ENCODE data around the gene FHOD3. TPM values are rescaled to one million over a fixed set of nuclear protein-coding genes. Genes with fewer than 3 reads are reported as not detected.

Gene FHOD3
- total RNA-seq, 2 donors from 2014 or later = 2.8 to 3.1 TPM

- H3K36me3 ChIP-seq (ENCODE audit: control insufficient read depth, insufficient read depth, low read length) = no peaks in the 10 kb centered on the region
- no peak for DNase-seq
- H3K4me3 ChIP-seq (ENCODE audit: low read length) = no peak overlapping the region
- no peak overlapping the region for H3K27ac ChIP-seq (ENCODE audit: low read depth, low read length)
- WGBS, 2 experiments (ENCODE audit: insufficient coverage in 1 of 2, insufficient read length in 1 of 2) = 90 to 91% methylated on average over 6 of the region's 6 CpGs
- no peak for TF ChIP-seq CTCF (conservative IDR thresholded peaks at IDR 0.05)
- no peaks in the 10 kb centered on the region for H3K4me1 ChIP-seq (ENCODE audit: control insufficient read depth, insufficient read depth, low read length)
- Mint-ChIP-seq H3K36me3 (ENCODE audit: low read depth) (no peaks in the 10 kb centered on the region), H3K4me3 (no peak overlapping the region), H3K27me3 (ENCODE audit: insufficient read depth) (peaks cover 3% of the 10 kb centered on the region), H3K9me3 (no peaks in the 10 kb centered on the region), H3K27ac (no peak overlapping the region), H3K4me1 (peaks cover 6% of the 10 kb centered on the region)
- H3K9me3 ChIP-seq (ENCODE audit: control insufficient read depth, low read length) = no peaks in the 10 kb centered on the region
- H3K9ac ChIP-seq (ENCODE audit: extremely low read depth, low read length, poor library complexity, severe bottlenecking) = no peak overlapping the region
- H3K27me3 ChIP-seq (ENCODE audit: control insufficient read depth, insufficient read depth, low read length, poor library complexity, severe bottlenecking) = no peaks in the 10 kb centered on the region
Measured at GRCh38 chr18:36653870-36654269, 356.4 kb downstream of the FHOD3 start.

GRCh38 chr18:36655074-36655473 lies 357.6 kb downstream of the FHOD3 start:
- no peak for TF ChIP-seq CTCF (conservative IDR thresholded peaks at IDR 0.05)
- WGBS, 2 experiments (ENCODE audit: insufficient coverage in 1 of 2, insufficient read length in 1 of 2) = 40 to 91% methylated on average over 1 to 6 of the region's 6 CpGs
- H3K9me3 ChIP-seq (ENCODE audit: control insufficient read depth, low read length) = no peaks in the 10 kb centered on the region
- H3K27ac ChIP-seq (ENCODE audit: low read depth, low read length) = no peak overlapping the region
- H3K4me3 ChIP-seq (ENCODE audit: low read length) = no peak overlapping the region
- no peaks in the 10 kb centered on the region for H3K36me3 Mint-ChIP-seq (ENCODE audit: low read depth)
- H3K4me1 ChIP-seq (ENCODE audit: control insufficient read depth, insufficient read depth, low read length) = no peaks in the 10 kb centered on the region
- no peaks in the 10 kb centered on the region for H3K36me3 ChIP-seq (ENCODE audit: control insufficient read depth, insufficient read depth, low read length)
- H3K27ac Mint-ChIP-seq = no peak overlapping the region
- H3K27me3 Mint-ChIP-seq (ENCODE audit: insufficient read depth) = peaks cover 2% of the 10 kb centered on the region
- peaks cover 6% of the 10 kb centered on the region for H3K4me1 Mint-ChIP-seq
- no peak for DNase-seq
- no peak overlapping the region for H3K9ac ChIP-seq (ENCODE audit: extremely low read depth, low read length, poor library complexity, severe bottlenecking)
- H3K9me3 Mint-ChIP-seq = no peaks in the 10 kb centered on the region
- no peaks in the 10 kb centered on the region for H3K27me3 ChIP-seq (ENCODE audit: control insufficient read depth, insufficient read depth, low read length, poor library complexity, severe bottlenecking)
- no peak overlapping the region for H3K4me3 Mint-ChIP-seq

GRCh38 chr18:36655930-36656329 lies 358.4 kb downstream of the FHOD3 start:
- no peak overlapping the region for H3K27ac ChIP-seq (ENCODE audit: low read depth, low read length)
- Mint-ChIP-seq H3K4me3 (no peak overlapping the region), H3K27me3 (ENCODE audit: insufficient read depth) (peaks cover 2% of the 10 kb centered on the region), H3K4me1 (peaks cover 1% of the 10 kb centered on the region), H3K27ac (no peak overlapping the region), H3K36me3 (ENCODE audit: low read depth) (no peaks in the 10 kb centered on the region), H3K9me3 (no peaks in the 10 kb centered on the region)
- H3K9ac ChIP-seq (ENCODE audit: extremely low read depth, low read length, poor library complexity, severe bottlenecking) = no peak overlapping the region
- no peak for TF ChIP-seq CTCF (conservative IDR thresholded peaks at IDR 0.05)
- no peaks in the 10 kb centered on the region for H3K4me1 ChIP-seq (ENCODE audit: control insufficient read depth, insufficient read depth, low read length)
- no peak for DNase-seq
- 80 to 91% methylated on average over 2 to 4 of the region's 4 CpGs for WGBS, 2 experiments (ENCODE audit: insufficient coverage in 1 of 2, insufficient read length in 1 of 2)
- H3K9me3 ChIP-seq (ENCODE audit: control insufficient read depth, low read length) = no peaks in the 10 kb centered on the region
- no peaks in the 10 kb centered on the region for H3K36me3 ChIP-seq (ENCODE audit: control insufficient read depth, insufficient read depth, low read length)
- H3K4me3 ChIP-seq (ENCODE audit: low read length) = no peak overlapping the region
- no peaks in the 10 kb centered on the region for H3K27me3 ChIP-seq (ENCODE audit: control insufficient read depth, insufficient read depth, low read length, poor library complexity, severe bottlenecking)
